Lower leg skin (tissue), 4 donors: Measurements from ENCODE around the gene PPP1R27. TPM values are rescaled to one million over a fixed set of nuclear protein-coding genes. Genes with fewer than 3 reads are reported as not detected.
"Not testable (repeated sequence)": the region's sequence is repeated elsewhere in the genome, so short reads cannot be mapped to it uniquely, and the experiment has no call there.

Experiments used
- DNase-seq, 2 donors: peaks; one replicate each; pipeline ENCODE4 v3.0.0-alpha.2; 2019; ENCODE audit warnings: low spot score in 2 of 2
- H3K4me3 ChIP-seq: fragments of 200-600 bp; sonication (generic); 2 replicates; pipeline ENCODE4 v1.5.1; 2017; ENCODE audit warnings: mild to moderate bottlenecking, low read depth; ENCODE audit not compliant: poor library complexity, severe bottlenecking
- POLR2A ChIP-seq, 2 donors: fragments of 450-650 bp; IDR thresholded peaks; one replicate each; pipeline ENCODE4 v1.6.1; 2016 to 2017; ENCODE audit warnings: antibody characterized with exemption in 2 of 2, mild to moderate bottlenecking in 1 of 2, moderate library complexity in 1 of 2
- WGBS, 2 donors: methylation state at CpG; one replicate each; pipeline ENCODE4 v1.1.5; 2018; 5-methylcytosine and 5-hydroxymethylcytosine counted together
- intact Hi-C: fragments of 100-400 bp; cut with DNase I; formaldehyde crosslinking; loops from one replicate; pipeline ENCODE4 v1.15.0; 2023; ENCODE audit warnings: low total_unique reads
- total RNA-seq, 4 donors: library from RNA; depleted of rRNA; stranded (reverse); fragments of >200 nt; gene quantifications; one replicate each; pipeline ENCODE4 v1.1.0, GENCODE V29; 2016
- TF ChIP-seq, protein P1 (sequence below), 3 donors: fragments of 450-650 bp; IDR thresholded peaks; one replicate each; pipeline ENCODE4 v1.5.1; 2016; ENCODE audit warnings: antibody characterized with exemption in 3 of 3, mild to moderate bottlenecking in 3 of 3, moderate library complexity in 2 of 3

The PPP1R27 gene
- total RNA-seq, 4 donors from 2014 or later = 0.36 TPM; not detected in 3

DNA sequence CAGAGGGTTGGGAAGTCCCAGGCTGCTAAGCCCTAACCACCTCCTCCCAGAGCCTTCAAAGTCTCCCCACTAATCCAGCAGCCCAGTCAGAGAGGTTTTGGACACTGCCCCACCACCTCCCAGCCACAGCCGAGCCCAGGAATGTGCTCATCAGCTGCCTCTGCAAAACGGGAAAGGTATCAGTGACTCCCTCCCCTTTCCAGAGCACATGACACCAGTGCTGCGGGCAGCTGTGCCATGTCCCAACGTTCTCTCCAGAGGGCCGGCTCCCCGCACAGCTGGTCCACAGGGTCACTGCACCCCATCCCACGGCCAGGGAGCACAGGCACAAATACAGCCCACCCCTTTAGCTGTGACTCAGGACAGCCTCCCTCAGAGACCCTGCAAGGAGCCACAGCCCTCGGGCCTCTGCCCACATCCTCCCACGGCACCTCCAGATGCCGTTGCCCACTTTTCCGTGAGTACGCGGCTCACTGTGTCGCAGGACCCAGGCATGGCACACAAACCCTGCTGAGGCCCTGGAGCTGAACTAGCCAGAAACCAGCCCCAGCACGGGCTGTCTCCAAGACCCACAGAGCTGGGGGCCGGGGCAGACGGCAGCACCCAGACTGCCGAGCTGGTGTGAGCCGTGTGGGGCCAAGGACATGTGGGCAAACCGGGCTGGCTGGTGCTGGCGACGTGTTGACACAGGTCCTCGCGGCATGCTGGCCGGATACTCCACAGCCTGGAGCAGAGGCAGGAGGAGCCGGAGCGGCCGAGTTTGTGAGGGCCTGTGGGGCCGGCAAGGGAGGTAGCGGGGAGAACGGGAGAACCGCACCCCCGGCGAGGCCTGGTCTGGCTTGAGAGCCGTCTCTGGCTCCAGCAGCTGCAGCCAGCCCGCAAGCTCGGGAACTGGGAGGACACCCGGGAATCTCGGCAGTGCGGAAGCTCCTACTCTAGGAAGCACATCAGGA lies 6.3 kb upstream of the PPP1R27 start:
- TF ChIP-seq, protein P1, sequence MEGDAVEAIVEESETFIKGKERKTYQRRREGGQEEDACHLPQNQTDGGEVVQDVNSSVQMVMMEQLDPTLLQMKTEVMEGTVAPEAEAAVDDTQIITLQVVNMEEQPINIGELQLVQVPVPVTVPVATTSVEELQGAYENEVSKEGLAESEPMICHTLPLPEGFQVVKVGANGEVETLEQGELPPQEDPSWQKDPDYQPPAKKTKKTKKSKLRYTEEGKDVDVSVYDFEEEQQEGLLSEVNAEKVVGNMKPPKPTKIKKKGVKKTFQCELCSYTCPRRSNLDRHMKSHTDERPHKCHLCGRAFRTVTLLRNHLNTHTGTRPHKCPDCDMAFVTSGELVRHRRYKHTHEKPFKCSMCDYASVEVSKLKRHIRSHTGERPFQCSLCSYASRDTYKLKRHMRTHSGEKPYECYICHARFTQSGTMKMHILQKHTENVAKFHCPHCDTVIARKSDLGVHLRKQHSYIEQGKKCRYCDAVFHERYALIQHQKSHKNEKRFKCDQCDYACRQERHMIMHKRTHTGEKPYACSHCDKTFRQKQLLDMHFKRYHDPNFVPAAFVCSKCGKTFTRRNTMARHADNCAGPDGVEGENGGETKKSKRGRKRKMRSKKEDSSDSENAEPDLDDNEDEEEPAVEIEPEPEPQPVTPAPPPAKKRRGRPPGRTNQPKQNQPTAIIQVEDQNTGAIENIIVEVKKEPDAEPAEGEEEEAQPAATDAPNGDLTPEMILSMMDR (IDR thresholded peaks at IDR 0.05) = no peak
- TF ChIP-seq POLR2A (IDR thresholded peaks at IDR 0.05) = no peak
- H3K4me3 ChIP-seq = no peak overlapping the region
- WGBS, 2 donors = 45 to 50% methylated on average over 28 to 40 of the region's 40 CpGs
- intact Hi-C loops = no loop called here
- DNase-seq = no peak

DNA sequence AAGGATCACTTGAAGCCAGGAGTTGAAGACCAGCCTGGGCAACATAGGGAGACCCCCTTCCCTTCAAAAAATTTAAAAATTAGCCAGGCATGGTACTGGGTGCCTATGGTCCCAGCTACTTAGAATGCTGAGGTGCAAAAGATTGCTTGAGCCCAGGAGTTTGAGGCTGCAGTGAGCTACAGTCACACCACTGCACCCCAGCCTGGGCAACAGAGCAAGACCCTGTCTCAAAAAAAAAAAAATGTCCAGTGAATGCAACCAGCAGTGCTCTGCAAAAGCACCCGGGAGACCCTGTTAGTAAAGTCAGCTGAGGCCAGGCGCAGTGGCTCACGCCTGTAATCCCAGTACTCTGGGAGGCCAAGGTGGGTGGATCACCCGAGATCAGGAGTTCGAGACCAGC lies 5.2 kb upstream of the PPP1R27 start:
- intact Hi-C loops, H3K4me3 ChIP-seq, DNase-seq: not testable (repeated sequence)
- WGBS, 2 donors = 74 to 82% methylated on average over 5 of the region's 5 CpGs

DNA sequence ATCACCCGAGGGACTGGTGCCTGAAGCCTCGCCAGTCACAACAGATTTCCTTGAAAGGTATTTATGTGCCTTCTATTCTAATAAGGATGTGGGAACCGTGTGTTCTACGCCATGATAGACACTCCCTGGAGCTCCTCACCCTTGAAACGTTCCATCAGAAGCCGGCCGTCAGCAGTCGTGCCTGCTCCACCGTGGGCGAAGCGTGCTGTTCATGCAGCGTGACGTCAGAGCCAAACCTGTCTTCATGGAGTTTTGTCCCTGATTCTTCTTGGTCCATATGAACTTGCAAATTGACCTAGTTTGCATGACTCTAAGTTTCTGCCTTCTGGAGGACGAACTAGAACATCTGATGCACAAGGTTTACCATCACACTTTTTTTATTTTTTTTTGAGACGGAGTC lies 4.5 kb upstream of the PPP1R27 start:
- intact Hi-C loops = no loop called here
- DNase-seq = no peak
- 47 to 61% methylated on average over 15 of the region's 15 CpGs for WGBS, 2 donors
- TF ChIP-seq, protein P1 (IDR thresholded peaks at IDR 0.05) = no peak
- no peak for TF ChIP-seq POLR2A (IDR thresholded peaks at IDR 0.05)
- H3K4me3 ChIP-seq = no peak overlapping the region

DNA sequence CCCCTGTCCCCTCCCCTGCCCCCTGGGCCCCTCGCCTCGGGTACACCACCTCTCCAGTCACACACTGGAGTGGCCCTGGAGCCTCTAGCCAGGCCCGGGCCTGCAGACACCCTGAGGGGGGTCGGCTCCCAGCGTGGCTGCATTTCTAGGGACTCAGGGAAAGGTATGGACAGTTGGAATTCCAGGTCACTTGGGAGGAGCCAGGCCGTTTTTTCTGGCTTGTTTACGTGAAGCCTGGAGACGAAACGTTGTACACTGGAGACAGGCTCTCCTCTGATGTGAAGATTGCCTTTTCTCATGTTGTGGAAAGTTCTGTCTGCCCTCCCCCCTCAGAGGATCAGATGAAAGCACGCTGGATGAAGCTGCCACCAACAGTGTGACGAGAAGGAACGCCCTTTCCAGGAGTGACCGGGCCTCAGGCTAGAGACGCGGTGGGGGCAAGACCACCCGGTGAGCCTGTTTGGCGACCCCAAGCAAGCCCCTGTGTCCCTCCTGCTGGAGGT lies 4.0 kb upstream of the PPP1R27 start:
- 33 to 36% methylated on average over 14 to 17 of the region's 17 CpGs for WGBS, 2 donors
- TF ChIP-seq POLR2A (IDR thresholded peaks at IDR 0.05) = no peak
- TF ChIP-seq, protein P1 (IDR thresholded peaks at IDR 0.05) = no peak
- no peak overlapping the region for H3K4me3 ChIP-seq
- DNase-seq = no peak
- intact Hi-C loops = no loop called here

DNA sequence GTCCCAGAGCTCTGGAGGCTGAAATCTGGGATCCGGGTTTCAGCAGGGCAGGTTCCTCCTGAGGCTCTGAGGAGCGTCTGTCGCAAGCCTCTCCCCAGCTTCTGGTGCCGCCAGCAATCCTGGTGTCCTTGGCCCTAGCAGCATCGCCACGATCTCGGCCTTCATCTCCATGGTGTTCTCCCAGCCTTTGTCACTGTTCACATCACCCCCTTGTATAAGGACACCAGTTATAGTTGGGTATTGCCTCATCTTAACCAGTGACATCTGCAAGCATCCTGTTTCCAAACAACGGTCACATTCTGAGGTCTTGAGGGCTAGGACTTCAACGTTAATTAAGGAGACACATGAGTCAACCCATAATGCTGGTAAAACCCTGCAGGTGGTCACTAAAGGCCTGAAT lies 2.8 kb upstream of the PPP1R27 start:
- WGBS, 2 donors = 69 to 70% methylated on average over 9 of the region's 9 CpGs
- intact Hi-C loops = no loop called here
- no peak overlapping the region for H3K4me3 ChIP-seq
- no peak for DNase-seq
- TF ChIP-seq, protein P1 (IDR thresholded peaks at IDR 0.05) = no peak
- TF ChIP-seq POLR2A (IDR thresholded peaks at IDR 0.05) = no peak

DNA sequence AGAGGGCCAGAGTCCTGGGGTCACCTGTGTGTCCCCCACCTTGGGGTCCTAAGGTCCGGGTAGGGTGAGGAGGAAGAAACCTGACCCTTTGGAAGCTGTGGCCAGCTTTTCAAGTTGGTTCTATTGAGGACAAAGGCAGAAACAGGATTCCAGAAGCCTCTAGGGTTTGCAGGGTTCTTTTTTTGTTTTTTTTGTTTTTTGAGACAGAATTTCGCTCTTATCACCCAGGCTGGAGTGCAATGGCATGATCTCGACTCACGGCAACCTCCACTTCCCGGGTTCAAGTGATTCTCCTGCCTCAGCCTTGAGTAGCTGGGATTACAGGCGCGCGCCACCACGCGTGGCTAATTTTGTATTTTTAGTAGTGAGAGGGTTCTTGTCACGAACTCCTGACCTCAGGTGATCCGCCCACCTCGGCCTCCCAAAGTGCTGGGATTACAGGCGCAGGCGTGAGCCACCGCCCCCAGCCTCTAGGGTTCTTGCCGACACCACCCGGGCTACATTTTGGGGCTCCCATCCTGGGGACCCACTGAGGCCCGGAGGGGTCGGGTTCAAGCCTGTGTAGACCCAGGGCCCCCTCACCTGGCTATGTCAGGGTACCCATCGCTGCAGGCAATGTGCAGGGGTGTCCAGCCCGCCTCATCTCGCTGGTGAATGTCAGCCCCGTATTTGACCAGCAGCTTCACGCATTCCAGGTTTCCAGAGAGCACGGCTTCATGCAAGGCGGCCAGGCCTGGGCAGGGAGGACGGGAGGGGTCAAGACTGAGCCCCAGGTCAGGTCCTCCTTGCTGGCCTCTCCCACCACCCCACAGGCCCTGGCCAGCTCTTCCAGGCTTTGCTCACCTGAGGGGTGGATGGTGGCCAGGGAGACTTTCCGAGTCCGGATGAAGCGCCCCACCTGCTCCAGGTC lies 674 bp downstream of the PPP1R27 start:
- 81 to 89% methylated on average over 23 to 31 of the region's 31 CpGs for WGBS, 2 donors
- intact Hi-C loops = no loop called here
- no peak for DNase-seq
- H3K4me3 ChIP-seq = peak overlapping the region; percentile 46
- TF ChIP-seq, protein P1 (IDR thresholded peaks at IDR 0.05) = no peak
- no peak for TF ChIP-seq POLR2A (IDR thresholded peaks at IDR 0.05)
